NCI-H2227 treated with DMSO at 0.1 percent for 48 hours (cell line): ENCODE data around the gene RNF8.
"Not testable (repeated sequence)": the region's sequence is repeated elsewhere in the genome, so short reads cannot be mapped to it uniquely, and the experiment has no call there.

Experiments
- DNase-seq: peaks from one replicate; lab custom pipeline; 2025; lab: John Stamatoyannopoulos, UW

Gene RNF8

DNA sequence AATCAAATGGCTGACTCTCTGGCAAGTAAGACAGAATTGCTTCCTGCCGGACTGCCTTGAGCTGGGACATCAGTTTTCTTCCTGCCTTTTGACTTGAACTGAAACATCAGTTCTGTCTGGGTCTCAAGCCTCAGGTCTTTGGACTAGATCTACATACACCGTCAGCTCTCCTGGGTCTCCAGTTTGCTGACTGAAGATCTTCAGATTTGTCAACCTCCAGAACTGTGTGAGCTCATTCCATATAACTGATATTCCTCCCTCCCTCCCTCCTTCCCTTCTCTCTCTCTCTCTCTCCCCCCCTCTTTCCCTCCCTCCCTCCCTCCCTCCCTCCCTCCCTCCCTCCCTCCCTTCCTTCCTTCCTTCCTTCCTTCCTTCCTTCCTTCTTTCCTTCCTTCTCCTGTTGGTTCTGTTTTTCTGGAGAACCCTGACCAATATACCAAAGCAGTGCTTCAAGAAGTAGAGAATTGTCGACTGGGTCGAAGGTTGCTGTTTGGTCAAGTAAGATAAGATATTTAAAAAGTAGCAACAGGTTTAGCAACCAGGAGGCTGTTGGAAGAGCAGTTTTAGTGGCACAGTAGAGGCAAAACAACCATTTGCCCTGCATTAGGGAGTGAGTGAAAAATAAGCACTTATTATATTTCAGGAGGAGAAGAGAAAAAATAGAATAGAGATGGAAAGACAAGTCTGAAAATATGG lies 46.2 kb downstream of the RNF8 start:
- DNase-seq = no peak

DNA sequence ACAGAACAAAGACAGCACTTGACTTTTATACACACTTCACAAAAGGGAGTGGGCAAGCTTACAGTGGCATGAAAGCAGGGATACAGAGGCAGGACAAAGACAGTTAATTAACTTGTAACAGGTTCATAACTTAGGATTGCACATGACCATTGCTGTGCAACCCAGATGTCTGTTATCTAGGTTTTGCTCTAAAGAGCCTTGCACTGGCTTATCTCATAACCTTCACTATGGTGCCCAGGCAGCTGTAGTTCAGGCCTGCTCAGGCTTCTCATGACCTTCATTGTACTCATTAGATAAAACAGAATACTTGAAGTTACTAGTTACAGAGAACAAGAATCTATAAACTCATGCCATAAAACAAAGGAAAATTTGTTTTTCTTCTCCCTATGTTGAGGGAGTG lies 47.9 kb downstream of the RNF8 start:
- not testable (repeated sequence) for DNase-seq

DNA sequence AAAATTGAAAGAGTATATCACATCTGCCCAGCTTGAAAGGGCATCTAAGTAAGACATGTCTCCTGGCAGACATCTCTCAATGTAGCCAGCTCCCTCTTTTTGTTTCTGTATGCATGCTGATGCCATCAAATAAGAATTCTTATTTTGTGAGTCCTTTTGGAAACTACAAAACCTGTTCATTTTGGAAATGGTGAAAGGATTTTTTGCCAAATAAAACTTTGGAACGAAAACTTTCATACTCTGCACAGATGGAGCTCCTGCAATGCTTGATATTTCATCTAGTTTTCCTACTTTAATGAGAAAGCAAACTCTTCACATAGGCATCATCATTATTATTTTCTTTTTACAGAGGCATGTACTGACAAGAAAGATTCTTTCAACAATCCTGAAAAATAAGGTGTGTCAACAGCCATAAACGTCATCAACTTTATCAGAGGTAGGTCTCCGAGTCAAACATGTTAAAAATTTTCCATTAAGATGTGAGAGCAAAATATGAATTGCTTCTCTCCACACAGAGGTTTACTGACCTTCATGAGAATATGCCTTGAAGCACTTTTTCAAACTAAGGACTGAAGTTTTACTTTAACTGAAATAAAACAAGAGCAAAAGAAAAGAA lies 53.1 kb downstream of the RNF8 start:
- DNase-seq = no peak

DNA sequence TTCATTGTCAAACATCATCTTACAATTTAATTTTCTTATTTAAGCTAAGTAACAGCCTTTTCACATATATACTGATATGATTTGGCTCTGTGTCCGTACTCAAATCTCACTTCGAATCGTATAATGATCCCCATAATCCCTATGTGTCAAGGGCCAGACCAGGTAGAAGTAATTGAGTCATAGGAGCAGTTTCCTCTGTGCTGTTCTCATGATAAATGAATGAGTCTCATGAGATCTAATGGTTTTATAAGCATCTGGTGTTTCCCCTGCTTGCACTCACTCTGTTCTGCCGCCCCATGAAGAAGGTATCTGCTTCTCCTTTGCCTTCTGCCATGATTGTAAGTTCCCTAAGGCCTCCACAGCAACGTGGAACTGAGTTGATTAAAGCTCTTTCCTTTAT lies 54.2 kb downstream of the RNF8 start:
- no peak for DNase-seq

DNA sequence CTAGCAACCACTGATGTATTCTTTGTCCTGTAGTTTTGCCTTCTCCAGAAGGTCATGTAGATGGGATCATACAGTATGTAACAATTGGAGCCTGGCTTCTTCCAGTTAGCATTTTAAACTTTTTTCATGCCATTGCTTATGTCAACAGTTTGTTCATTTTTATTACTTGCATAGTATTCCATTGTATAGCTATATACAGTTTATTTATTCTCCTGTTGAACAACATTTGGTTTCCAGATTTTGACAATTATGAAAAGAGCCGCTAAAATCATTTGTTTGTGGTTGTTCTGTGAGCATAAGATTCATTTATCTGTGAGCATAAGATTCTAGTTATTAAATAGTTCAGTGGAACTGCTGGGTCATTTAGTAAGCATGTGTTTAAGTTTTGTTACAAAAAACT lies 55.7 kb downstream of the RNF8 start:
- DNase-seq = no peak

DNA sequence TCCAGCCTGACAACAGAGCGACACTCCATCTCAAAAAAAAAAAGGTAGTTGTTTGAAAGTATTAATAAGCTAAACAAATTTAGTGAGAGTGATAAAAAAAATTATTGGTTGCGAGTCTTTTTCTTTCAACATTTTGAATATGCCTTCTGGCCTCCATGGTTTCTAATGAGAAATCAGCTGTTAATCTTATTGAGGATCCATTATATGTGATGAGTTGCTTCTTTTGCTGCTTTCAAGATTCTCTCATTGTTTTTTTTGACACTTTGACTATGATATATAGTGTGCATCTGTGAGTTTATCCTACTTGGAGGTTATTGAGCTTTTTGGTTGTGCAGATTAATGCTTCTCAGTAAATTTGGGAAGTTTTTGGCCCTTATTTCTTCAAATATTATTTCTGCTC lies 63.6 kb downstream of the RNF8 start:
- DNase-seq = no peak

DNA sequence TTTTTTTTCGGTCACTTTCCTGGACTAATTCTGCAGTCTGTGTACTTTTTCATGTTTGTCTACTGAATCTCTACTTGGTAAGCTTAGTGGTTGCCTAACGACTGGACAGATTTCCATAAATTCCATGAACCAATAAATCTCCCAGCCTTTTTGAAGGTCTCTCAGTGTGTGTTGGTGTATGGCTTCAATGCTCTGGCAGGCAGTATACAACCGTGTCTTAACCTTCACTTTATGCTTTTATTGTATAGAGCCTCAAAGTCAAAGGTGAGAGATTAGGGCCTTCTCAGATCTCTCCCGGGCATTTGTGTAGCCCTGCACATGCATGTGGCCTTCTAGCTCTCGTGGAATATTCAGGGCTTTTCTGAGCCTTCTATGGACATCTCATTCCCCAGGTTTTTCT lies 64.9 kb downstream of the RNF8 start:
- no peak for DNase-seq

DNA sequence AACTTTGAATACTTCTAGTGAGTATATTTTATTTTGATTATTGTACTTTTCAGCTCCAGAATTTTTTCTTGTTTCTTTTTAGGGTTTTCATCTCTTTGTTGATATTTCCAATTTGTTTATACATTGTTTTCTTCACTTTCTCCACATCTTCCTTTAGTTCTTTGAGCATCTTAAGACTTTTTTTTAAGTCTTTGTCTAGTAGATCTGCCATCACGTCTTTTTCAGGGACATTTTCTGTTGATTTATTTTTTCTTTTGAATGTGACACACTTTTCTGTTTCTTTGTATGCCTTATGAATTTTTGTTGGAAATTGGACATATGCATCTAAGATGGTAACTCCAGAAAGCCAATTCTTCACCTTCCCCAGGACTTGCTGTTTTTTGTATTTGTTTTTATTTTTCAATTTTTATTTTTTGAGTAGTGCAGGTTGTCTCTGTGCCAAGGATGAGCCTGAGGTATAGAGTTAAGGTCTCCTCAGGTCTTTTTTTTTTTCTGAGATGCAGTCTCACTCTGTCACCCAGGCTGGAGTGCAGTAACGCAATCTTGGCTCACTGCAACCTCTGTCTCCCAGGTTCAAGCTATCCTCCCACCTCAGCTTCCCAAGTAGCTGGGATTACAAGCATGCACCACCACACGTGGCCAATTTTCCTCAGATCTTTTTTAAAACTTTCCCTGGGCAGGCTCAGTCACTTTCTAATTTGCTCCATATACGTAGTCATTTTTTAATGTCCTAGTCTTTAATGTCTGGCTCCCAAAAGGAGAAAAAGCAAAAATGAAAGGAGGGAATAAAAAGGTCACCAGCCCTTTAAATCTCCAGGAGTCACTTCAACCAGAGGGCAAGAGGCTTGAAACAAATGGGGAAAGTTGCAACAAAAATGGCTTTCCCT lies 72.5 kb downstream of the RNF8 start:
- no peak for DNase-seq

DNA sequence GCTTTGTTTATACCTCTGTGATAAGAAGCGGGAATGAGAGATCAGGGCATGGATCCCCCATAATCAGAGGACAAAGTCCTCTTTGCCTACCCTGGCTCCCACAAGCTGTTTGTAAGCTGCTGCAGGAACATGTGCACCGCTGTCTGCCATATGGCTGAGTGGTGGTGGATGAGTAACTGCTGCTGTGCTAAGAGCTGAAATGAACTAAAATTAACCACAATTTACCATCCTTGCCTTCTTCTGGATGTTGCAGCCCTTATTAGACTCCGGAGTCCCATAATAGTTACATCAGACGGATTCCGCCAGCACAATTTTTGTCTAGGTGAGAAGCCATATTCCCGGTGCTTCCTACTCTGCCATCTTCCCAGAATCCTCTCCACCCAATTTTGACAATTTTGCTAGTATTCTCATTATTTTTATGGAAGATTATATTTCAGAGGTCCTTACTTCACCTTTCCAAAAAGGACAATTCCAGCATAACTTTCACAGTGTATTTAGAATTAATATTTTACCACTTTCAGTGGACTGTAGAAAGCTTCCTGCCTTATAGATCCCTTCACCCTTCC lies 73.2 kb downstream of the RNF8 start:
- DNase-seq = no peak

DNA sequence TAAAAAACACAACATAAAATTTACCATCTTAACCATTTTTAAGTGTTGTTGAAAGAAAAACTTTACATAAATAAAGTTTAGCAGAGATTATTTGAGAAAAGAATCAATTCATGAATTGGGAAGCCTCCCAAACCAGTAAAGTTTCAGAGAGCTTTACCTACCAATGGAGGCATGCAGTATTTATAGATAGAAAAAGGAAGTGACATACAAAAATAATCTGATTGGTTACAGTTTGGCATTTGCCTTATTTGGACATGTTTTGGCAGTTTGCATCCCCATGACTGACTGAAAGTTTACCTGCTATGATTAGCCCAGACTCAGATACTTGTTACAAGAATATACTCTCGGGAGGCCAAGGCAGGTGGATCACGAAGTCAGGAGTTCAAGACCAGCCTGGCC lies 75.6 kb downstream of the RNF8 start:
- DNase-seq = no peak

DNA sequence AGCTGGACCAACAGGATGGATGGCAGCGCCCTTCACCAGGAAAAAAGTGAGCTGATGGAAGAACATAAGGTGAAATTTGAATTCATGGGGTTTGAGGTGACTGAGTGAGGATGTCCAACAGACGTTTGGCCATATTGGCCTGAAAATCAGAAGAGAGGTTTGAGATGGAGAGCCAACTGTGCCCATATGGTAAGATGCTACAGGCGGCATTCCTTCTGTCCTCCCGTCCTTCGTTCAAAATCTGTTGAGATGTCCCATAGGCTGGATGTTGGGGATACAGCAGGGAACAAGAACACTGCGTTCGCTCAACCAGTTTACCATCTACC lies 78.8 kb downstream of the RNF8 start:
- DNase-seq = peak; percentile 55

DNA sequence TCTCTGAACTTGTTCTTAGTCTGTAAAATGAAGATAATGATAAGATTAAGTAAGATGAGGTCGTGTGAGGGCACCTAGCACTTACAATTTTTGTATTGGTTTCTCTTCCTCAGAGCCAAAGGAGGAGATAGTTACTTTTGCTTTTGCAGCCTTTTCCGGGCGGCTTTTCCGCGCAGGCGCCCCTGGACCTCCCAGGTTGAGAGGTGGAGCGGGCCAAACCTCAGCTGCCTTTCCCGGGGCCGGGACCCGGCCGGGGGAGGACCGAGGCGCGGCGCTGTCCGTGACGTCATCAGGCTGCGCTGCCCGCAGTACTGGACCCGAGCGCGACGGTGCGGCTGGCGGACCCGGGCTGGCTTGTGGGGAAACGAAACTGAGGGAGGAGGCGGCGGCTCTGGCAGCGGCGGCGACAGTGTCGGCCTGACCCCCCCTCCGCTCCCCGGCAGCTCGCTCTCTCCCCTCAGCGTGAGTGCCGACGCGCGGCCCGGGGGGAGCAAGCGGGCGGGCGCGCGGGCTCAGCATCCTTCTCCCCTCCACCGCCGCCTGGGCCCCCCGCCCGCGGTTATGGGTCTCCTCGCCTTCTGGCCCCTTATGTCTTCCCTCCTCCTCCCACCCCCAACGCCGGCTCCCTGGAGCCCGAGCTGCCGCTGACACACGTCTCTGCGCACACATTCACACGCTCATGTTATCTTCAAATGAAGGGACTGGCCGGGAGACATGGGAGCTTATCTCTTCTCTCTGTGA lies 79.3 kb downstream of the RNF8 start, which contains the start of gene CMTR1:
Gene CMTR1, plus strand, starts transcription at position 306 of the 741 bp plus-strand sequence. CDS start 2,409 bp downstream, outside the sequence.
- peak; percentile 80 for DNase-seq

DNA sequence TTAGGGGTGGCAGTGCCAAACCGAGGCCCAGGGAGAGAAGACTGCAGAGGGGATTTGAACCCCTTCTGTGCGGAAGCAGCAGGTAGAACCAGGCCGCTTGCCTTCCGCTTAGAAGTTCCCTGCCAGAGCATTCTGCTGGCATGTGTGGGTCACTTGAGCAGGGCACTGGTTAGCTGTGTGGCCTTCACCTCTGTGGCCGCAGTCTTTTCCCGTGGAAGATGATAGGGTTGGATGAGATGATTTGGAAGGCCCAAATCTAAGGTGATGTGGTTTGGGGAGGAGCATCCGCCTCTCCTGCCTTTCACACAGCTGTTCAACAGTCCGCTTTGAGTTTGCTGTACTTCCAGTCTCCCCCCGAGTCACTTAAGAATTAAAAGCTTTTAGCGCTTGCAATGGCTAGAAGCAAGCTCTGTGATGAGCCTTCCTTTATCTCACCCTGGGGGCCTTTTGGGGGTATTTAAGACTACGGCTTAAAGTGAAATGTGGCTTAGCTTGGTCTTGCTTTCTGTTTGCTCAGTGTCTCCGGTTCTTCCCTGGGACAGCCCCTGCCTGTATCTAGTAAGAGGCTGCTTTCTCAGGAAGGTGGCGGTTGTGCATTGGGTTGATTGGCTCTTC lies 80.0 kb downstream of the RNF8 start:
- peak; percentile 26 for DNase-seq

DNA sequence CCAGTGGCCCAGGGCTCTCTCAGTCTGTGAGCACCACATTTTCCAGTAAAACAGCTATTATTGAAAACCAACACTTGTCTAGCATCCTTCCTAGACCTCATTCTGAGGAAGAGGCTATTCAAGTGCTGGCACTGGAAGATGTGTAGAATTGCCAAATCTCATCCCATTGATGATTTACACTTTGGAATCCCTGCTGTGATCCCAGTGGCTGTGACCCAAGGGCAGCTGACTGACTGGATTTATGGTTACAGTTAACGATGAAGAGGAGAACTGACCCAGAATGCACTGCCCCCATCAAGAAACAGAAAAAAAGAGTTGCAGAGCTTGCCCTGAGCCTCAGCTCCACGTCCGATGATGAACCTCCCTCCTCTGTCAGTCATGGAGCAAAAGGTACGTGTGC lies 81.6 kb downstream of the RNF8 start:
- no peak for DNase-seq

DNA sequence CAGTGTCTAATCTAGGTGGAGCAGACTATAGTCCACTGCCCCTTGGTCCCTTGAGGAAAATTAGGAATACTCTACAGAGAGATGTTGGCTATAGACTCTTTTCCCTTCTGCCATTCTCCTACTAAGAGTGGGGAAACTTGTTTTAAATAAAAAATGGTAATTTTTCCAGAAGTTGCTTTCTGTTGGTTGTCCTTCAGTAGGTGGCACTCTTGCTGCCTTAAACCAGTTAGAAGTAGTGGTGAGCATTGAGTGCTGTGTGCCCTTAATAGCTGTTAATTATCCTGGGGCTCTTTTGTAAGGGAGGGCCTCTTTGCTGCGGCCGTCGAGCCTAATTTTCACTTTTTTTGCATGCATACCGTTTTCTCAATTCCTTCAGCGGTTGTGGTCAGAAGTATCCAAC lies 82.0 kb downstream of the RNF8 start:
- no peak for DNase-seq

DNA sequence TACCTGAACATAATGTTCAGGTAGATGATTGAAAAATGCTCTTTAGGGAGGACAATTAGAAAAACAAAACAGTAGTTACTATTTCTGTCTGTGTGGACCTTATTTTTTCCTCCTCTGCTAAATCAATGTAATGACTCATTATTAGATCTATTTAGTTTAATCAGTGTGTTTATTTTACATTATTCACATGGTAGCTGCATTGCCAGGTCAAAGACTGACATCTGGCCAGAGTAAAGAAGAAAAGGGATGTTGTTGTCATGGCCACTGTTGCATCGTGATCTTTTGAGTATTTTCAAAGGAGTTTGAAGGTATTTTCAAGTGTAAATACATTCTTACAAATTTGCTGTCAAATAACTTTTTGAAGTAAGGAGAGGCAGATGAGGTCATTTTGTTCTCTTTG lies 85.1 kb downstream of the RNF8 start:
- no peak for DNase-seq

DNA sequence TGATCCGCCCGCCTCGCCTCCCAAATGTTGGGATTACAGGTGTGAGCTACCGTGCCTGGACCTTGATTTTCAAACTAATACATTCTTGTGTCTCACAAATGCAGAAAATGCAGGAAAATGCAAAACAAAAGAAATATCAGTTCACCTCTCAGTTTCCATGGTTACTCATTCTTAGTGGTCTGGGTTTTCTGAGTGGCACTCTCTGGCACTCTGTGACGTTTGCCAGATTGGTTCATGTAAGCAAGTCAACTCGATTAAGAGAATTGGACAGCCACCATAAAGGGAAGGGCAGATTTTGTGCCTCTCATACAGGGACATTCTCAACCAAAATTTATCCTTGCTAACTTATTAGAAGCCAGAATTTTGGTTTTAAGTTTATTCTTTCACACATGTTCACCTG lies 87.9 kb downstream of the RNF8 start:
- no peak for DNase-seq

DNA sequence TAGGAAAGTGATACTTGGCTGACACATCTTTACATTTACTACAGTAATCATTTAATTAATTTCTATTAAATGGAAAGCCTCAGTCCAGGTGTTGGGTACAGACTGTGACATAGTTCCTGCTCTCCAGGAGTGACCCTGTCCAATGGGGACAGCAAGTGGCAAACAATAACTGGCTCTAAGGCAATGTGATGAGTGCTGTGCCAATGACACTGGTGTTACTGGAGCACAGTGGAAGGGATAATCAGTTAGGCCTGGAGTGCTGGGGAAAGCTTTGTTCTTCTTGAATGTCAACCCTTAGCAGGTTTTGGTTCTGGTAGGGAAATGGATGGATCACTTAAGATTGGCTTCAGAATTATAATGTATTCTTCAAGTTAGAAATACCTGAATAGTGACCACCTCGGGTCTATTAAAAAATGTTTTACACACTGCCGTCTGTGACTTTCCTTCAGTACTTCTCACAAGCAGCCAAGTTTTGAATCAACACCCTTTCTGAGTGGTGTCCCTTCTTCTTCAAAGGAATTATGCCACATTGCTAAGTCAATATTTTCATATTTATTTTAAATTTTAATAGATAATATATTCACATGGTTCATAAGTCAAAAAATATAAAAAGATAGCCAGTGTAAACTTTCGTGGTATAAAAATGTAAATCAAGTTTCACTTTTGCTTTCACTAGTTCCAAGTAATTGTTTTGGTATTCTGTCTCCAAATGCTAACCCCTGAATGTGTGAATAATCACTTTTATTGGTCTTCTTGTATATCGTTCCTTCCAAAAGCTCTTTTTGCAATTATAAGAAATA lies 88.8 kb downstream of the RNF8 start:
- DNase-seq = no peak

DNA sequence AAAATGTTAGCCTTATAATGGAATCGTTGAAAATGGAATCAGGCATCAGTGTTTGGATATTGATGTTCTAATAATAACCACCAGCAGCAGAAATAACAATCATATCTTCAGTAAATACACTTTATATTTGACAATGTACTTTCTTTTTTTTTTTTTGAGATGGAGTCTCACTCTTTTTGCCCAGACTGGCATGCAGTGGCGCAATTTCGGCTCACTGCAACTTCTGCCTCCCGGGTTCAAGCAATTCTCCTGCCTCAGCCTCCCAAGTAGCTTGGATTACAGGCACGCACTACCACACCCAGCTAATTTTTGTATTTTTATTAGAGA lies 89.4 kb downstream of the RNF8 start:
- DNase-seq = not testable (repeated sequence)
